Sigmoid colon (tissue), 7 donors: ENCODE data around the gene MACROD2. TPM values are rescaled to one million over a fixed set of nuclear protein-coding genes. Genes with fewer than 3 reads are reported as not detected.

Source experiments
- DNase-seq: peaks from one replicate; pipeline ENCODE4 v3.0.0-alpha.2; 2019
- H3K27ac ChIP-seq, 4 donors: fragments of 200-600 bp; sonication (generic); one replicate each; pipeline ENCODE4 v1.5.1; 2016 to 2019; ENCODE audit warnings: mild to moderate bottlenecking in 1 of 4
- H3K27me3 ChIP-seq, 3 donors: fragments of 200-600 bp; sonication (generic); one replicate each; pipeline ENCODE4 v1.5.1; 2019; ENCODE audit warnings: mild to moderate bottlenecking in 1 of 3
- H3K36me3 ChIP-seq, 4 donors: fragments of 200-600 bp; sonication (generic); one replicate each; pipeline ENCODE4 v1.5.1; 2016 to 2019
- H3K4me1 ChIP-seq, 4 donors: fragments of 200-600 bp; sonication (generic); one replicate each; pipeline ENCODE4 v1.5.1; 2017 to 2019
- H3K4me3 ChIP-seq, 4 donors: fragments of 200-600 bp; sonication (generic); one replicate each; pipeline ENCODE4 v1.5.1; 2017 to 2019; ENCODE audit warnings: mild to moderate bottlenecking in 2 of 4, moderate library complexity in 1 of 4
- H3K9me3 ChIP-seq, 4 donors: fragments of 200-600 bp in 3 of 4; sonication (generic) in 3 of 4; one replicate each; pipeline versions ENCODE4 v1.5.1 to v1.6.1; 2013 to 2019
- CTCF ChIP-seq, 4 experiments: fragments of 450-650 bp in 3 of 4; fragments of 200-600 bp in 1 of 4; IDR thresholded peaks; one replicate each; pipeline ENCODE4 v1.5.1; 2016 to 2019; ENCODE audit warnings: antibody characterized with exemption in 4 of 4, mild to moderate bottlenecking in 3 of 4, moderate library complexity in 2 of 4
- EP300 ChIP-seq, 4 donors: sonication (generic); formaldehyde crosslinking; IDR thresholded peaks; one replicate each; pipeline ENCODE4 v1.6.1; 2017; ENCODE audit warnings: antibody characterized with exemption in 4 of 4
- POLR2A ChIP-seq, 2 donors: fragments of 450-650 bp; IDR thresholded peaks; one replicate each; pipeline ENCODE4 v1.6.1; 2016; ENCODE audit warnings: antibody characterized with exemption in 2 of 2, mild to moderate bottlenecking in 2 of 2, moderate library complexity in 2 of 2
- POLR2AphosphoS5 ChIP-seq, 4 donors: sonication (generic); formaldehyde crosslinking; IDR thresholded peaks; one replicate each; pipeline ENCODE4 v1.6.1; 2017; ENCODE audit warnings: antibody characterized with exemption in 4 of 4
- WGBS, 2 donors: extraction: QIAGEN DNeasy Blood & Tissue Kit; methylation state at CpG; one replicate each; pipeline ENCODE4 v1.1.7; 2013; 5-methylcytosine and 5-hydroxymethylcytosine counted together
- intact Hi-C: fragments of 100-400 bp; cut with DNase I; formaldehyde crosslinking; loops from one replicate; pipeline ENCODE4 v1.15.1; 2023
- polyA plus RNA-seq, 3 donors: library from polyadenylated mRNA; stranded (reverse); fragments of 200-250 nt; gene quantifications; one replicate each; pipeline ENCODE4 v1.2.3, GENCODE V29; 2013
- total RNA-seq, 4 donors: library from RNA; depleted of rRNA; stranded (reverse); fragments of >200 nt; gene quantifications; one replicate each; pipeline ENCODE4 v1.1.0, GENCODE V29; 2016
- donor health status: healthy with polysubstance abuse.
- donor health status: Bipolar disorder and iron deficiency.
- donor health status: healthy.

MACROD2 gene
- total and polyA plus RNA-seq, 7 donors: 1.2 to 22.4 (median 5.8) TPM

- Histone ChIP-seq H3K27ac (no peak overlapping the region), H3K4me3 (no peak overlapping the region), H3K9me3 (no peaks in the 10 kb centered on the region), H3K27me3 (no peaks in the 10 kb centered on the region), H3K4me1 (no peaks in the 10 kb centered on the region), H3K36me3 (no peaks in the 10 kb centered on the region)
- intact Hi-C loops: no loop called here
- DNase-seq: no peak
- 76 to 77% methylated on average over 2 of the region's 2 CpGs for WGBS, 2 donors
- TF ChIP-seq POLR2A (IDR thresholded peaks at IDR 0.05): no peak
- TF ChIP-seq CTCF (IDR thresholded peaks at IDR 0.05): no peak
Observed at GRCh38 chr20:15702161-15702560, 1706.8 kb downstream of the MACROD2 start.

GRCh38 chr20:15703171-15703911 is 1708.0 kb downstream of the MACROD2 start:
- no peaks in the 10 kb centered on the region for H3K27me3 ChIP-seq
- no peak overlapping the region for H3K27ac ChIP-seq
- 80 to 88% methylated on average over 4 of the region's 4 CpGs for WGBS, 2 donors
- H3K4me3 ChIP-seq: no peak overlapping the region
- TF ChIP-seq CTCF (IDR thresholded peaks at IDR 0.05): no peak
- no peak for TF ChIP-seq EP300 (IDR thresholded peaks at IDR 0.05)
- TF ChIP-seq POLR2A (IDR thresholded peaks at IDR 0.05): no peak
- TF ChIP-seq POLR2AphosphoS5 (IDR thresholded peaks at IDR 0.05): no peak
- no peak for DNase-seq
- no peaks in the 10 kb centered on the region for H3K9me3 ChIP-seq
- H3K36me3 ChIP-seq: no peaks in the 10 kb centered on the region
- no peaks in the 10 kb centered on the region for H3K4me1 ChIP-seq
- intact Hi-C loops: no loop called here

GRCh38 chr20:15705975-15706374 is 1710.7 kb downstream of the MACROD2 start:
- intact Hi-C loops: no loop called here

GRCh38 chr20:15706719-15707118 is 1711.4 kb downstream of the MACROD2 start:
- H3K27me3 ChIP-seq: no peaks in the 10 kb centered on the region
- no peaks in the 10 kb centered on the region for H3K36me3 ChIP-seq
- no peak for TF ChIP-seq POLR2AphosphoS5 (IDR thresholded peaks at IDR 0.05)
- no peak for DNase-seq
- no peaks in the 10 kb centered on the region for H3K4me1 ChIP-seq
- no peak overlapping the region for H3K27ac ChIP-seq
- no peaks in the 10 kb centered on the region for H3K9me3 ChIP-seq
- intact Hi-C loops: no loop called here
- H3K4me3 ChIP-seq: no peak overlapping the region

More at GRCh38 chr20:15705975-15706374, 1710.7 kb downstream of the MACROD2 start:
- TF ChIP-seq POLR2AphosphoS5 (IDR thresholded peaks at IDR 0.05) (no peak), POLR2A (IDR thresholded peaks at IDR 0.05) (no peak), CTCF (IDR thresholded peaks at IDR 0.05) (no peak), EP300 (IDR thresholded peaks at IDR 0.05) (no peak)
- no peaks in the 10 kb centered on the region for H3K9me3 ChIP-seq
- H3K4me1 ChIP-seq: no peaks in the 10 kb centered on the region
- no peaks in the 10 kb centered on the region for H3K36me3 ChIP-seq
- no peak overlapping the region for H3K27ac ChIP-seq
- no peak overlapping the region for H3K4me3 ChIP-seq
- no peak for DNase-seq
- no peaks in the 10 kb centered on the region for H3K27me3 ChIP-seq
- WGBS, 2 donors: 49 to 57% methylated on average over 3 of the region's 3 CpGs

- H3K27me3 ChIP-seq: no peaks in the 10 kb centered on the region
- intact Hi-C loops: no loop called here
- H3K36me3 ChIP-seq: no peaks in the 10 kb centered on the region
- H3K9me3 ChIP-seq: no peaks in the 10 kb centered on the region
- no peak overlapping the region for H3K4me3 ChIP-seq
- no peak overlapping the region for H3K27ac ChIP-seq
- no peak for TF ChIP-seq EP300 (IDR thresholded peaks at IDR 0.05)
- peak in 2 of 4 experiments; percentile 18 to 39 for TF ChIP-seq CTCF (IDR thresholded peaks at IDR 0.05)
- no peaks in the 10 kb centered on the region for H3K4me1 ChIP-seq
- WGBS, 2 donors: 64 to 66% methylated on average over 9 of the region's 9 CpGs
- DNase-seq: no peak
Observed at GRCh38 chr20:15708984-15709598, 1713.8 kb downstream of the MACROD2 start.
